Neuronal stem cell (in vitro differentiated cells): ENCODE data around the gene SH3GL2.

Source experiments
- DNase-seq: peaks from one replicate; pipeline ENCODE4 v3.0.0-alpha.2; 2013; ENCODE audit warnings: low spot score
- H2AFZ ChIP-seq: one replicate; pipeline ENCODE4 v1.6.1; 2013; ENCODE audit warnings: mild to moderate bottlenecking, low read length, inconsistent platforms
- H2AK5ac ChIP-seq: 2 replicates; pipeline ENCODE4 v1.6.1; 2013; ENCODE audit warnings: low read depth, mild to moderate bottlenecking, inconsistent platforms, low read length, moderate library complexity, mixed read lengths
- H2BK120ac ChIP-seq: 2 replicates; pipeline ENCODE4 v1.6.1; 2013; ENCODE audit warnings: low read depth, mild to moderate bottlenecking, inconsistent platforms, low read length, moderate library complexity, mixed read lengths
- H2BK12ac ChIP-seq: one replicate; pipeline ENCODE4 v1.6.1; 2013; ENCODE audit warnings: low read length, inconsistent platforms
- H2BK15ac ChIP-seq: 2 replicates; pipeline ENCODE4 v1.6.1; 2013; ENCODE audit warnings: mild to moderate bottlenecking, low read length, inconsistent platforms, mixed read lengths
- H2BK5ac ChIP-seq: one replicate; pipeline ENCODE4 v1.6.1; 2013; ENCODE audit warnings: inconsistent platforms, mild to moderate bottlenecking, low read length, moderate library complexity
- H3K14ac ChIP-seq: one replicate; pipeline ENCODE4 v1.6.1; 2013; ENCODE audit warnings: low read length, inconsistent platforms
- H3K18ac ChIP-seq: 2 replicates; pipeline ENCODE4 v1.6.1; 2013; ENCODE audit warnings: low read length, inconsistent platforms
- H3K23ac ChIP-seq: 2 replicates; pipeline ENCODE4 v1.6.1; 2013; ENCODE audit warnings: low read depth, mild to moderate bottlenecking, mixed read lengths, low read length, inconsistent platforms; ENCODE audit not compliant: poor library complexity
- H3K27ac ChIP-seq: replicated peaks from 3 replicates; pipeline ENCODE4 v1.5.1; 2013; ENCODE audit warnings: low read length, inconsistent platforms
- H3K27me3 ChIP-seq, 3 experiments: 2 replicates each; pipeline ENCODE4 v1.6.1; 2013; ENCODE audit warnings: low read length in 3 of 3, mild to moderate bottlenecking in 2 of 3, inconsistent platforms in 1 of 3, low read depth in 1 of 3, mixed read lengths in 1 of 3, moderate library complexity in 1 of 3; ENCODE audit not compliant: control insufficient read depth in 3 of 3, insufficient read depth in 3 of 3
- H3K36me3 ChIP-seq, 2 donors: replicated peaks in 1 of 2; 2 replicates each; pipeline ENCODE4 v1.6.1; 2013; ENCODE audit warnings: low read length in 2 of 2; ENCODE audit not compliant: control insufficient read depth in 2 of 2, insufficient read depth in 2 of 2
- H3K4ac ChIP-seq: 2 replicates; pipeline ENCODE4 v1.6.1; 2013; ENCODE audit warnings: inconsistent platforms, mild to moderate bottlenecking, low read length, moderate library complexity
- H3K4me1 ChIP-seq, 2 donors: 1 replicate in 1 of 2; 2 replicates in 1 of 2; pipeline ENCODE4 v1.6.1; 2013; ENCODE audit warnings: low read length in 2 of 2, low read depth in 1 of 2; ENCODE audit not compliant: control insufficient read depth in 2 of 2, insufficient read depth in 1 of 2
- H3K4me2 ChIP-seq: one replicate; pipeline ENCODE4 v1.6.1; 2013; ENCODE audit warnings: mild to moderate bottlenecking, low read length, inconsistent platforms; ENCODE audit not compliant: insufficient read depth, poor library complexity, severe bottlenecking
- H3K4me3 ChIP-seq, 2 donors: 2 replicates each; pipeline ENCODE4 v1.5.1; 2013; ENCODE audit warnings: low read length in 2 of 2, mild to moderate bottlenecking in 2 of 2, inconsistent platforms in 1 of 2, moderate library complexity in 1 of 2
- H3K79me1 ChIP-seq: one replicate; pipeline ENCODE4 v1.6.1; 2013; ENCODE audit warnings: low read depth, mild to moderate bottlenecking, inconsistent platforms, low read length, moderate library complexity
- H3K9ac ChIP-seq: one replicate; pipeline ENCODE4 v1.6.1; 2013; ENCODE audit warnings: mild to moderate bottlenecking, low read depth, low read length, inconsistent platforms; ENCODE audit not compliant: poor library complexity
- H3K9me3 ChIP-seq, 2 donors: replicated peaks in 1 of 2; 2 replicates each; pipeline versions ENCODE3 to v1.6.1; 2013; ENCODE audit warnings: low read length in 2 of 2, mild to moderate bottlenecking in 2 of 2, inconsistent platforms in 1 of 2, low read depth in 1 of 2, mixed read lengths in 1 of 2, moderate library complexity in 1 of 2; ENCODE audit not compliant: control insufficient read depth in 2 of 2, insufficient read depth in 1 of 2
- H4K8ac ChIP-seq: one replicate; pipeline ENCODE4 v1.6.1; 2013; ENCODE audit warnings: low read depth, mild to moderate bottlenecking, inconsistent platforms, low read length, moderate library complexity
- H4K91ac ChIP-seq: one replicate; pipeline ENCODE4 v1.6.1; 2013; ENCODE audit warnings: low read length, low read depth, mild to moderate bottlenecking, inconsistent platforms; ENCODE audit not compliant: poor library complexity
- WGBS, 2 donors: extraction: QIAGEN DNeasy Blood & Tissue Kit; methylation state at CpG; one replicate each; pipeline ENCODE4 v1.1.7; 2013; ENCODE audit warnings: missing lambda C conversion rate in 2 of 2, mixed read lengths in 1 of 2; ENCODE audit not compliant: insufficient read length in 2 of 2, insufficient replicate concordance in 1 of 2; ENCODE audit errors: extremely low coverage in 2 of 2; 5-methylcytosine and 5-hydroxymethylcytosine counted together

SH3GL2 gene

DNA sequence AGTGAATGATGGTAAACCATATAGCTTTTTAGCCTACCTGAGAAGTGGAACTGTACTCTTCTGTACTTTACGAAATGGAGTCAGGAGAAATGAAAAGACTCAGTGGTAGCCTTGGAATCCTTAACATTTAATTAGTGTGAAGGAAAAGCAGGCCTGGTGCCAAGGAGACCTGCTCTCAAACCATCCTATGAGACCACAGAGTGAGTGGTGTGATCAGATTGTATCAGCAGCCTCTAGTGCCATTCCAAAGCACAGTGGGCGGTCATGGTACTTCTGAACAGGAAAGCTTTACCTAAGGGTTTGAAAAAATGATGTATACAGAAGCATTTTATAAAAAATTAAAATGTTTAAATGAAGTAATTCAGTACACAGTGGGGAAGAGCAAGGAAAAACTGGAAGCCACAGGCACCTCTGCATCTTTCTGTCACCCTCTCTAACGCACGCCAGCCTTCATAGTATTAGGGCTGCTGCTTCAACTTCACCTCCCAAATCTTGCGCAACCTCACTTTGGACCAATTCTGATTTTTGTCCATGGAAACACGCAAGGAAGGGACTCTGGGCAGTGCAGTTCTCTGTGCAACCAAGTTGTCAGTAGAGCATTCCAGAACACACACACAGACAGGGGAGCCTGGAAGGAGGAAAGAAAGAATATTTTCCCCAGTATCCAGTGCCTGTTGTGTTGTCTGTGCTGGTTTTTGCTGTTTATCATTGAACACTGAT, 203.7 kb downstream of the SH3GL2 start:
- no peak overlapping the region for H2BK15ac ChIP-seq
- H3K9ac ChIP-seq: no peak overlapping the region
- no peak overlapping the region for H3K18ac ChIP-seq
- no peak overlapping the region for H2BK5ac ChIP-seq
- H3K27ac ChIP-seq: no peak overlapping the region
- H3K4me3 ChIP-seq: no peak overlapping the region
- H3K9me3 ChIP-seq: no peaks in the 10 kb centered on the region
- H3K36me3 ChIP-seq: no peaks in the 10 kb centered on the region
- H3K79me1 ChIP-seq: no peaks in the 10 kb centered on the region
- no peaks in the 10 kb centered on the region for H3K4me1 ChIP-seq
- no peaks in the 10 kb centered on the region for H3K27me3 ChIP-seq
- DNase-seq: no peak
- H4K91ac ChIP-seq: no peak overlapping the region
- no peak overlapping the region for H3K23ac ChIP-seq
- no peak overlapping the region for H3K4ac ChIP-seq
- H2BK120ac ChIP-seq: no peak overlapping the region
- H2AK5ac ChIP-seq: no peak overlapping the region
- H3K4me2 ChIP-seq: no peak overlapping the region
- H2AFZ ChIP-seq: no peak overlapping the region
- no peak overlapping the region for H4K8ac ChIP-seq
- H3K14ac ChIP-seq: no peak overlapping the region
- WGBS, 2 donors: no CpG with 5 or more reads among the region's 6 CpGs
- no peak overlapping the region for H2BK12ac ChIP-seq

- WGBS, 2 donors: no CpG with 5 or more reads among the region's 1 CpG
- H2BK12ac ChIP-seq: no peak overlapping the region
Measured at GRCh38 chr9:17783227-17783626, 204.4 kb downstream of the SH3GL2 start.

DNA sequence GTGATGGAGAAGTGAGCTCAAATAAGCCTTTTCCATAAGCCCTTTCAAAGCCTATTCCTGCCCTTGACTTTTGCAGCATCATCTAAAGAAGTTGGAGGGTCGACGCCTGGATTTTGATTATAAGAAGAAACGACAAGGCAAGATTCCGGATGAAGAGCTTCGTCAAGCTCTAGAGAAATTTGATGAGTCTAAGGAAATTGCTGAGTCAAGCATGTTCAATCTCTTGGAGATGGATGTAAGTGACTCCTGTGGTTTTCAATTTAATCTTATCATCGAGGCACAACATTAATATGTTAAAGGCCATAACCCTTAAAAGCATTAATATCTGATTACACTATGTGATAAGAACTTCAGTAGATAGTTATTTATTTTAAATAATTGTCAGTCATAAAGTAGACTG, 210.4 kb downstream of the SH3GL2 start:
- H4K8ac ChIP-seq: no peak overlapping the region
- H3K4me1 ChIP-seq: no peaks in the 10 kb centered on the region
- no peak overlapping the region for H4K91ac ChIP-seq
- H3K18ac ChIP-seq: no peak overlapping the region
- H3K14ac ChIP-seq: no peak overlapping the region
- H3K4ac ChIP-seq: no peak overlapping the region
- H2AK5ac ChIP-seq: no peak overlapping the region
- no peak overlapping the region for H2BK120ac ChIP-seq
- no CpG with 5 or more reads among the region's 6 CpGs for WGBS, 2 donors
- no peak overlapping the region for H2BK5ac ChIP-seq
- no peak overlapping the region for H3K27ac ChIP-seq
- no peak overlapping the region for H3K4me3 ChIP-seq
- no peaks in the 10 kb centered on the region for H3K36me3 ChIP-seq
- H3K79me1 ChIP-seq: no peaks in the 10 kb centered on the region
- no peak overlapping the region for H3K4me2 ChIP-seq
- H3K9ac ChIP-seq: no peak overlapping the region
- no peak overlapping the region for H3K23ac ChIP-seq
- peaks cover 0 to 2% (median 0%) of the 10 kb centered on the region in 3 experiments for H3K27me3 ChIP-seq
- no peak overlapping the region for H2BK15ac ChIP-seq
- no peaks in the 10 kb centered on the region for H3K9me3 ChIP-seq
- no peak for DNase-seq
- no peak overlapping the region for H2AFZ ChIP-seq
- H2BK12ac ChIP-seq: no peak overlapping the region

More at GRCh38 chr9:17783227-17783626, 204.4 kb downstream of the SH3GL2 start:
- H3K4me1 ChIP-seq: no peaks in the 10 kb centered on the region
- no peak overlapping the region for H3K27ac ChIP-seq
- H3K4me3 ChIP-seq: no peak overlapping the region
- H3K9me3 ChIP-seq: no peaks in the 10 kb centered on the region
- no peak overlapping the region for H2BK15ac ChIP-seq
- no peaks in the 10 kb centered on the region for H3K36me3 ChIP-seq
- no peak overlapping the region for H3K23ac ChIP-seq
- no peak overlapping the region for H4K91ac ChIP-seq
- H3K4me2 ChIP-seq: no peak overlapping the region
- H3K14ac ChIP-seq: no peak overlapping the region
- no peak overlapping the region for H3K9ac ChIP-seq
- H4K8ac ChIP-seq: no peak overlapping the region
- H2BK120ac ChIP-seq: no peak overlapping the region
- H2AFZ ChIP-seq: no peak overlapping the region
- no peak overlapping the region for H3K18ac ChIP-seq
- no peak overlapping the region for H2AK5ac ChIP-seq
- no peaks in the 10 kb centered on the region for H3K79me1 ChIP-seq
- no peaks in the 10 kb centered on the region for H3K27me3 ChIP-seq
- no peak for DNase-seq
- no peak overlapping the region for H3K4ac ChIP-seq
- H2BK5ac ChIP-seq: no peak overlapping the region

DNA sequence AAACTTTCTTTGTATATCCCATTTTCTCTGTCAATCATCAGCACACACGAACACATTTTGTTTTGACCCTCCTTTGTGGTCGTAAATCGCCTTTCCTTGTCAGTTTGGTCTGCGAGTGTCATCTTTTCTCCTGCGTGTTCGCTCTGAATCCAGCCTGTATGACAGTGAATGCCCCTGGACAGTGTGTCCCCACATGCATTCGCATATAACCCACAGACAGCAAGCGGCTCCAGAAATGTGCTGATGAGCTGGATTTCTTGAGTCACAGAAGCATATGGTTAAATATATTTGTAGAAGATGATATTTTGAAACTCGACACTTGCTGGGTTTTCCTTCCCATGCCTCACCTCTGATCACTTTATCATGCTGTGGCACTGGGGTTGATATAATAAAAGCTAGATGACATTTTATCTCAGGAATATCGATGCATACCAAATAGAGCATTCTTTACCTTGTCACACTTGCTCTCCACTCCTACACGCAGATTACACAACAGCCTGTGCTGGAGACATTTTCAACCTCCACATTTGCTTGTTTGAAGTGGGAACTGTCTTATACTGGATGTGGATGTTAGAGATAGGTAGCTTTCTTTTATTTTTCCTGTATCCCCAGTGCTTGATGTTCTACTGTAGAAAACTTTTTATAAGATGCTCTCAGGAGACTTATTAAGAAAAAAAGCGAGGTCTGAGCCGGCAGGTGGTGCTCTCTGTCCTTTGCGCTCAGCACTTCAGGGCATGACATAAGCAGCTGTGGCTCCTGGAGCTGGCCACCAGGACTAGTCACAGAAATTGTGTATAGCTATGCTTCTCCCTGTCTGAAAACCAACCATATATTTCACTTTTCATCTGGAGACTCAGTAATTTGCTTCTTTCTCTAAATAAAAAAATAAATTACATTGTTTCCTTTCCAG, 215.1 kb downstream of the SH3GL2 start:
- 100% methylated on average over 1 of the region's 14 CpGs; no CpG with 5 or more reads in 1 of the 2 donors for WGBS, 2 donors
- Histone ChIP-seq H2BK15ac (no peak overlapping the region), H3K9ac (no peak overlapping the region), H3K4ac (no peak overlapping the region), H3K27me3 (peaks cover 0 to 2% (median 0%) of the 10 kb centered on the region in 3 experiments), H3K27ac (no peak overlapping the region), H3K23ac (no peak overlapping the region), H3K14ac (no peak overlapping the region), H4K8ac (no peak overlapping the region), H2AFZ (no peak overlapping the region), H3K18ac (no peak overlapping the region), H3K4me1 (no peaks in the 10 kb centered on the region), H2BK12ac (no peak overlapping the region), H3K36me3 (no peaks in the 10 kb centered on the region), H4K91ac (no peak overlapping the region), H2BK120ac (no peak overlapping the region), H3K4me2 (no peak overlapping the region), H3K9me3 (no peaks in the 10 kb centered on the region), H2AK5ac (no peak overlapping the region), H3K4me3 (no peak overlapping the region), H3K79me1 (no peaks in the 10 kb centered on the region), H2BK5ac (no peak overlapping the region)
- no peak for DNase-seq
